HepG2 (cell line): ENCODE measurements around the gene CARHSP1. TPM values are rescaled to one million over a fixed set of nuclear protein-coding genes. Genes with fewer than 3 reads are reported as not detected.

Source experiments
- EED ChIP-seq: sonication (generic); formaldehyde crosslinking; IDR thresholded peaks from 2 replicates; pipeline ENCODE4 v1.5.0; 2020; ENCODE audit warnings: mild to moderate bottlenecking, missing genetic modification reagents
- FOXJ3 ChIP-seq: sonication (generic); formaldehyde crosslinking; IDR thresholded peaks from 2 replicates; pipeline ENCODE4 v1.4.0; 2020; ENCODE audit warnings: missing genetic modification reagents, mild to moderate bottlenecking, borderline replicate concordance
- GTF3A ChIP-seq: sonication (generic); formaldehyde crosslinking; conservative IDR thresholded peaks from 2 replicates; pipeline ENCODE4 v1.4.0; 2020; ENCODE audit warnings: mild to moderate bottlenecking, missing genetic modification reagents
- HDAC1 ChIP-seq: sonication (generic); formaldehyde crosslinking; IDR thresholded peaks from 2 replicates; pipeline ENCODE4 v1.5.1; 2020; ENCODE audit warnings: mild to moderate bottlenecking, missing genetic modification reagents
- NFRKB ChIP-seq: fragments of 450-650 bp; IDR thresholded peaks from 2 replicates; pipeline ENCODE4 v1.6.1; 2017
- PAX8 ChIP-seq: sonication (generic); formaldehyde crosslinking; IDR thresholded peaks from 2 replicates; pipeline ENCODE4 v1.8.0; 2022; ENCODE audit warnings: mild to moderate bottlenecking, missing genetic modification reagents, borderline replicate concordance
- PRPF4 ChIP-seq: fragments of 200-400 bp; formaldehyde crosslinking; IDR thresholded peaks from 2 replicates; pipeline ENCODE4 v1.6.1; 2016; ENCODE audit warnings: low read length, low read depth; ENCODE audit not compliant: poor library complexity, severe bottlenecking
- RORA ChIP-seq: sonication (generic); formaldehyde crosslinking; IDR thresholded peaks from 2 replicates; pipeline ENCODE4 v1.5.0; 2020; ENCODE audit warnings: mild to moderate bottlenecking, missing genetic modification reagents, moderate library complexity
- SMARCC2 ChIP-seq: fragments of 450-650 bp; IDR thresholded peaks from 2 replicates; pipeline ENCODE4 v1.6.1; 2017; ENCODE audit warnings: antibody characterized with exemption, mild to moderate bottlenecking
- SNAI1 ChIP-seq: sonication (generic); formaldehyde crosslinking; IDR thresholded peaks from 2 replicates; pipeline ENCODE4 v1.5.0; 2020; ENCODE audit warnings: mild to moderate bottlenecking, missing genetic modification reagents, borderline replicate concordance
- TMF1 ChIP-seq: sonication (generic); formaldehyde crosslinking; IDR thresholded peaks from 2 replicates; pipeline ENCODE4 v1.8.1; 2022; ENCODE audit warnings: low read depth, missing genetic modification reagents
- ZEB1 ChIP-seq: IDR thresholded peaks from 2 replicates; pipeline ENCODE4 v1.6.1; 2012; ENCODE audit warnings: mild to moderate bottlenecking, low read depth, inconsistent platforms; ENCODE audit not compliant: insufficient replicate concordance
- polyA plus RNA-seq, 8 experiments: library from polyadenylated mRNA; depleted of rRNA in 3 of 8; stranded (reverse) in 7 of 8; unstranded in 1 of 8; fragments of >200 nt; fragmentation: Illumina TruSeq in 4 of 8; extraction: Trizol in 4 of 8; gene quantifications; 2 replicates each; pipeline versions ENCODE4 v1.2.1 to v1.2.3, GENCODE V29; 2011 to 2016; ENCODE audit warnings: low read depth in 4 of 8, missing spikeins in 1 of 8, mixed read lengths in 1 of 8; ENCODE audit not compliant: insufficient read depth in 1 of 8
- total RNA-seq, 5 experiments: library from RNA; depleted of rRNA; stranded (reverse); fragments of >200 nt; fragmentation: Illumina TruSeq; extraction: Trizol; gene quantifications; 2 replicates each; pipeline ENCODE4 v1.2.3, GENCODE V29; 2016; ENCODE audit warnings: low read depth in 1 of 5
- TF ChIP-seq, protein P1 (sequence below): sonication (generic); formaldehyde crosslinking; IDR thresholded peaks from 2 replicates; pipeline ENCODE4 v1.8.0; 2022; ENCODE audit warnings: missing genetic modification reagents, mild to moderate bottlenecking, moderate library complexity, borderline replicate concordance
- TF ChIP-seq, protein P2 (sequence below): sonication (generic); formaldehyde crosslinking; IDR thresholded peaks from 2 replicates; pipeline ENCODE4 v1.4.0; 2020; ENCODE audit warnings: missing genetic modification reagents
- TF ChIP-seq, protein P3 (sequence below): sonication (generic); formaldehyde crosslinking; conservative IDR thresholded peaks from 2 replicates; pipeline ENCODE4 v1.8.0; 2022; ENCODE audit warnings: low read depth, missing genetic modification reagents
- TF ChIP-seq, protein P4 (sequence below): sonication (generic); formaldehyde crosslinking; IDR thresholded peaks from 2 replicates; pipeline ENCODE4 v1.4.0; 2020; ENCODE audit warnings: missing genetic modification reagents
- TF ChIP-seq, protein P5 (sequence below): sonication (generic); formaldehyde crosslinking; IDR thresholded peaks from 2 replicates; pipeline ENCODE4 v1.8.1; 2022; ENCODE audit warnings: mild to moderate bottlenecking, missing genetic modification reagents
- TF ChIP-seq, protein P6 (sequence below): sonication (generic); formaldehyde crosslinking; IDR thresholded peaks from 2 replicates; pipeline ENCODE4 v1.5.0; 2020; ENCODE audit warnings: mild to moderate bottlenecking, missing genetic modification reagents, moderate library complexity

CARHSP1 gene
- total and polyA plus RNA-seq, 2 of the 13 experiments (the other 11 are each of a cell fraction or from before 2014, with no cell fraction given), result 173 to 345 TPM

DNA sequence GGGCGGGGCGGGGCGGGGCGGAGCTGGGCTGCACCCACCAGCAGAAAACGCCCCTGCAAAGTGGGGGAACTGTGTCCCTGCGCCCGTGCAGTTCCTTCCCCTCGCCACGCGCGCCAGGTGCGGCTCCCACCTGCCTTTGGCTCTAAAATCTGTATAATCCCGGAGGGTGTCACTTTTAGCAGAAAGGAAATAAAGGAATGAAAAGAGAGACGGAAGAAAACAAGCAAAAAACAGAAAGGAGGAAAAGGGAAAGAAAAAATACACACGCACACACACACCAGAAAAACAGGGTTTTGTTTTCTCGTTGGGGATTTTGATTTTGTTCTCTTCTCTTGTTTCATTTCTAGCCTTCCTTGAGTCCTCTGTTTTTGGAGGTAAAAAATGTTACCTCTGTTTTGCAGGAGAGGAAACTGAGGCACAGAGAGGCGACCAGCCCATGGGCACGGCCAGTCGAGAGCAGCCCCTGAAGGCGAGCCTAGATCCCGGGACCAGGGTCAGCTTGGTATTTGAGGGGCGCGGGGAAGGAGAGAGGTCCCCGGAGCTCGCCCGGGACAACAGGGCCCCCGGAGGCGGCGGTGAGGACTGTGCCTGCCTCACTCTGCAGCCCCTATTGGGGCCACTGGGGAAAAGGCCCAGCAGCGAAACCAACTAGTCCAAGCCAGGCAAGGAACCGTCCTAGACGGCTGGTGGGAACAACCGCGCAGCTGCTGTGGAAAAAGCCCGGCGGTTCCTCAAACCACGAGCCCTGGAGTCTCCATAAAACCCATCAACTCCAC is 594 bp upstream of the CARHSP1 start (continued):
- TF ChIP-seq, protein P1, sequence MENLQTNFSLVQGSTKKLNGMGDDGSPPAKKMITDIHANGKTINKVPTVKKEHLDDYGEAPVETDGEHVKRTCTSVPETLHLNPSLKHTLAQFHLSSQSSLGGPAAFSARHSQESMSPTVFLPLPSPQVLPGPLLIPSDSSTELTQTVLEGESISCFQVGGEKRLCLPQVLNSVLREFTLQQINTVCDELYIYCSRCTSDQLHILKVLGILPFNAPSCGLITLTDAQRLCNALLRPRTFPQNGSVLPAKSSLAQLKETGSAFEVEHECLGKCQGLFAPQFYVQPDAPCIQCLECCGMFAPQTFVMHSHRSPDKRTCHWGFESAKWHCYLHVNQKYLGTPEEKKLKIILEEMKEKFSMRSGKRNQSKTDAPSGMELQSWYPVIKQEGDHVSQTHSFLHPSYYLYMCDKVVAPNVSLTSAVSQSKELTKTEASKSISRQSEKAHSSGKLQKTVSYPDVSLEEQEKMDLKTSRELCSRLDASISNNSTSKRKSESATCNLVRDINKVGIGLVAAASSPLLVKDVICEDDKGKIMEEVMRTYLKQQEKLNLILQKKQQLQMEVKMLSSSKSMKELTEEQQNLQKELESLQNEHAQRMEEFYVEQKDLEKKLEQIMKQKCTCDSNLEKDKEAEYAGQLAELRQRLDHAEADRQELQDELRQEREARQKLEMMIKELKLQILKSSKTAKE (CRISPR knock-in tag), result 0 out of 2 replicates have a peak, but pooled peaks have one; percentile 6
- TF ChIP-seq TMF1 (CRISPR knock-in tag) (0 out of 2 replicates have a peak, but pooled peaks have one; percentile 9), HDAC1 (CRISPR knock-in tag) (peak; percentile 65), NFRKB (no peak), FOXJ3 (no peak; the same call in 1 of the 2 replicates), GTF3A (CRISPR knock-in tag) (peak; percentile 78; the same call in 1 of the 2 replicates), SNAI1 (CRISPR knock-in tag) (no peak), ZEB1 (no peak), RORA (CRISPR knock-in tag) (no peak), EED (no peak), PAX8 (CRISPR knock-in tag) (no peak), SMARCC2 (no peak), PRPF4 (no peak)
- TF ChIP-seq, protein P2, sequence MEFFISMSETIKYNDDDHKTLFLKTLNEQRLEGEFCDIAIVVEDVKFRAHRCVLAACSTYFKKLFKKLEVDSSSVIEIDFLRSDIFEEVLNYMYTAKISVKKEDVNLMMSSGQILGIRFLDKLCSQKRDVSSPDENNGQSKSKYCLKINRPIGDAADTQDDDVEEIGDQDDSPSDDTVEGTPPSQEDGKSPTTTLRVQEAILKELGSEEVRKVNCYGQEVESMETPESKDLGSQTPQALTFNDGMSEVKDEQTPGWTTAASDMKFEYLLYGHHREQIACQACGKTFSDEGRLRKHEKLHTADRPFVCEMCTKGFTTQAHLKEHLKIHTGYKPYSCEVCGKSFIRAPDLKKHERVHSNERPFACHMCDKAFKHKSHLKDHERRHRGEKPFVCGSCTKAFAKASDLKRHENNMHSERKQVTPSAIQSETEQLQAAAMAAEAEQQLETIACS (CRISPR knock-in tag), result no peak; the same call in 1 of the 2 replicates
- TF ChIP-seq, protein P3, sequence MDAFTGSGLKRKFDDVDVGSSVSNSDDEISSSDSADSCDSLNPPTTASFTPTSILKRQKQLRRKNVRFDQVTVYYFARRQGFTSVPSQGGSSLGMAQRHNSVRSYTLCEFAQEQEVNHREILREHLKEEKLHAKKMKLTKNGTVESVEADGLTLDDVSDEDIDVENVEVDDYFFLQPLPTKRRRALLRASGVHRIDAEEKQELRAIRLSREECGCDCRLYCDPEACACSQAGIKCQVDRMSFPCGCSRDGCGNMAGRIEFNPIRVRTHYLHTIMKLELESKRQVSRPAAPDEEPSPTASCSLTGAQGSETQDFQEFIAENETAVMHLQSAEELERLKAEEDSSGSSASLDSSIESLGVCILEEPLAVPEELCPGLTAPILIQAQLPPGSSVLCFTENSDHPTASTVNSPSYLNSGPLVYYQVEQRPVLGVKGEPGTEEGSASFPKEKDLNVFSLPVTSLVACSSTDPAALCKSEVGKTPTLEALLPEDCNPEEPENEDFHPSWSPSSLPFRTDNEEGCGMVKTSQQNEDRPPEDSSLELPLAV (CRISPR knock-in tag), result no peak
- TF ChIP-seq, protein P4, sequence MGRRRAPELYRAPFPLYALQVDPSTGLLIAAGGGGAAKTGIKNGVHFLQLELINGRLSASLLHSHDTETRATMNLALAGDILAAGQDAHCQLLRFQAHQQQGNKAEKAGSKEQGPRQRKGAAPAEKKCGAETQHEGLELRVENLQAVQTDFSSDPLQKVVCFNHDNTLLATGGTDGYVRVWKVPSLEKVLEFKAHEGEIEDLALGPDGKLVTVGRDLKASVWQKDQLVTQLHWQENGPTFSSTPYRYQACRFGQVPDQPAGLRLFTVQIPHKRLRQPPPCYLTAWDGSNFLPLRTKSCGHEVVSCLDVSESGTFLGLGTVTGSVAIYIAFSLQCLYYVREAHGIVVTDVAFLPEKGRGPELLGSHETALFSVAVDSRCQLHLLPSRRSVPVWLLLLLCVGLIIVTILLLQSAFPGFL, result no peak
- TF ChIP-seq, protein P5, sequence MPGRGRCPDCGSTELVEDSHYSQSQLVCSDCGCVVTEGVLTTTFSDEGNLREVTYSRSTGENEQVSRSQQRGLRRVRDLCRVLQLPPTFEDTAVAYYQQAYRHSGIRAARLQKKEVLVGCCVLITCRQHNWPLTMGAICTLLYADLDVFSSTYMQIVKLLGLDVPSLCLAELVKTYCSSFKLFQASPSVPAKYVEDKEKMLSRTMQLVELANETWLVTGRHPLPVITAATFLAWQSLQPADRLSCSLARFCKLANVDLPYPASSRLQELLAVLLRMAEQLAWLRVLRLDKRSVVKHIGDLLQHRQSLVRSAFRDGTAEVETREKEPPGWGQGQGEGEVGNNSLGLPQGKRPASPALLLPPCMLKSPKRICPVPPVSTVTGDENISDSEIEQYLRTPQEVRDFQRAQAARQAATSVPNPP, result peak; percentile 19; the same call in 1 of the 2 replicates
- TF ChIP-seq, protein P6, sequence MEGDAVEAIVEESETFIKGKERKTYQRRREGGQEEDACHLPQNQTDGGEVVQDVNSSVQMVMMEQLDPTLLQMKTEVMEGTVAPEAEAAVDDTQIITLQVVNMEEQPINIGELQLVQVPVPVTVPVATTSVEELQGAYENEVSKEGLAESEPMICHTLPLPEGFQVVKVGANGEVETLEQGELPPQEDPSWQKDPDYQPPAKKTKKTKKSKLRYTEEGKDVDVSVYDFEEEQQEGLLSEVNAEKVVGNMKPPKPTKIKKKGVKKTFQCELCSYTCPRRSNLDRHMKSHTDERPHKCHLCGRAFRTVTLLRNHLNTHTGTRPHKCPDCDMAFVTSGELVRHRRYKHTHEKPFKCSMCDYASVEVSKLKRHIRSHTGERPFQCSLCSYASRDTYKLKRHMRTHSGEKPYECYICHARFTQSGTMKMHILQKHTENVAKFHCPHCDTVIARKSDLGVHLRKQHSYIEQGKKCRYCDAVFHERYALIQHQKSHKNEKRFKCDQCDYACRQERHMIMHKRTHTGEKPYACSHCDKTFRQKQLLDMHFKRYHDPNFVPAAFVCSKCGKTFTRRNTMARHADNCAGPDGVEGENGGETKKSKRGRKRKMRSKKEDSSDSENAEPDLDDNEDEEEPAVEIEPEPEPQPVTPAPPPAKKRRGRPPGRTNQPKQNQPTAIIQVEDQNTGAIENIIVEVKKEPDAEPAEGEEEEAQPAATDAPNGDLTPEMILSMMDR (CRISPR knock-in tag), result no peak; the same call in 1 of the 2 replicates
